Vagina (tissue), 2 donors: ENCODE measurements around the gene GRIP2.

Source experiments
- CTCF ChIP-seq, 3 experiments: fragments of 450-650 bp in 2 of 3; fragments of 200-600 bp in 1 of 3; sonication (generic) in 1 of 3; IDR thresholded peaks; one replicate each; pipeline ENCODE4 v1.5.1; 2017 to 2019; ENCODE audit warnings: antibody characterized with exemption in 3 of 3, mild to moderate bottlenecking in 2 of 3, moderate library complexity in 2 of 3
- POLR2AphosphoS5 ChIP-seq, 2 donors: sonication (generic); formaldehyde crosslinking; IDR thresholded peaks; one replicate each; pipeline ENCODE4 v1.9.0; 2017; ENCODE audit warnings: antibody characterized with exemption in 2 of 2, mild to moderate bottlenecking in 2 of 2, low read depth in 1 of 2; ENCODE audit not compliant: insufficient read depth in 1 of 2

DNA sequence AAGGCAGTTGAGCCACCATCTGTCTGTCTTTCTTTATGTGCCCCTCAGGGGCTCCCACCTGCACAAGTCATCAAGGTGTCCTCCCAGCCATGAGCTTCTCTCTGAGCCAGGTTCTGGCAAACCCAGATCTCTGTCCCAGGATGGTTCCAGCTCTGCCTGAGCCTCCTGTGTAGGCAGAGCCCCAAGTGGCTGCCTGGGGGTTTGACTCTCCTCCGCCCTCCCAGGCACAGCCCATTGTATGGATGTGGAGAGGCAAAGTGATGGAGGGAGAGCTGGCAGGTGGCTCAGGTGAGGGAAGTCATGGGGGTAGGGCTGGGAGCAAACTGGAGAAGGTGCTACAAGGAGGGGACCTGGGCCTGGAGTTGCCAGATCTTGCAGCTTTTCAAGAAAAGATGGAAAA lies 56.9 kb downstream of the GRIP2 start:
- TF ChIP-seq CTCF (IDR thresholded peaks at IDR 0.05) (no peak), POLR2AphosphoS5 (IDR thresholded peaks at IDR 0.05; ENCODE audit: insufficient read depth in 1 of 2, low read depth in 1 of 2) (no peak)
